ENCODE data around the gene ZFP42.
"Not testable (repeated sequence)": the region's sequence is repeated elsewhere in the genome, so short reads cannot be mapped to it uniquely, and the experiment has no call there.

ZFP42 gene

DNA sequence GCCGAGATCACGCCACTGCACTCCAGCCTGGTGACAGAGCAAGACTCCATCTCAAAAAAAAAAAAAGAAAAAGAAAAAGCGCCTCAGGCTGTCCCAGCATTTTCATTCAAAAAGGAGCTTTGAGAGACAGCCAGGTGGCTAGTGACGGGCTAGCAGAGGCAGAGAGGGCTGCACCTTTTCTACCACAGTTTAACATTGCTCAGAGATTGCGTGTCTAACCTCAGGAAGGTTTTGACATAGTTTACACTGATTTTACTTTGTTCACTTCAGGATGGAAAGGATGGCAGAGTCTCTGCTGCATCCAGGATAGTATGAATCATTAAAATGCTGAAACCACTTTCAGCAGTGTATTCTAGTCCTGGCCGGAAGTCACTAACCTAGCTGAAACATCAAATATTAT, 28.1 kb downstream of the ZFP42 start:
- no peak for DNase-seq

DNA sequence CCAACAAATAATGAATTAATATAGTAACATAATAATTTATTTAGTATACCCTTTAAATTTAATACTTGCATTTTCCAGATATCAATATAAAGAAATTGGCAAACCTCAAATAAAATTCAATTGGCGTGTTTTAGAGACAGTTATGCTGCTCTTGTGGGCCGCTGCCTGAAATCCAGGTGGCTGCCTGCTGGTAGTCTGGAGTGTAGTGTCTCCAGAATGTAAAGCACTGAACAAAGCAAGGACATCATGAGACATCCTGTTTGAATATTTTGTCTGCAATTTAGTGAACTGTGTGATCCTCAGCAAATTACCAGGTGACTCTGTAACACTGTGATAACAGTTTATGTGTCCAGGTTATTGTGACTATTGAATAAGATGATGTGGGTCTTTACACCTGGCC, 29.9 kb downstream of the ZFP42 start:
- DNase-seq, result no peak

DNA sequence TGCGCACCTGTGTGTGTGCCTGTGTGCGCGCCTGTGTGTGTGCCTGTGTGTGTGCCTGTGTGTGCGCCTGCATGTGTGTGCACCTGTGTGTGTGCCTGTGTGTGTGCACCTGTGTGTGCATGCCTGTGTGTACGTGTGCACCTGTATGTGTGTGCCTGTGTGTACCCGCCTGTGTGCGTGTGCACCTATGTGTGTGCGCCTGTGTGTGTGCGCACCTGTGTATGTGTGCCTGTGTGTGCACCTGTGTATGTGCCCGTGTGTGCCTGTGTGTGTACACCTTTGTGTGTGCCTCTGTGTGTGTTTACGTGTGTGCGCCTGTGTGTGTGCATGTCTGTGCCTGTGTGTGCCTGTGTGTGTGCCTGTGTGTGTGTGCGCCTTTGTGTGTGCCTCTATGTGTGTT, 33.5 kb downstream of the ZFP42 start:
- DNase-seq, result no peak

DNA sequence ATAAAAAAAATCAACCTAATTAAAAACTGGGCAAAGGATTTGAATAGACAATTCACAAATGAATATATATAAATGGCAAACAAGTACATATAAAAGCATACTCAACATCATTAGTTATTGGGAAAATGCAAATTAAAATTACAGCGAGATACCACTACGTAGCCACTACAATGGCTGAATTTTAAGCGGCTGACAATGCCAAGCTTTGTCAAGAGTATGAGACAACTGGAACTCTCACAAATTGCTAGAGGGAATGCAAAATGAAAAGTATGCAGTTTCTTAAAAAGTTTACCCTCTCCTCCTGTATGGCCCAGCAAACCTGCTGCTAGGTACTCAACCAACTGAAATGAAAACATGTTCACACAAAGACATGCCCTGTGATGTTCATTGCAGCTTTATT, 34.8 kb downstream of the ZFP42 start:
- no peak for DNase-seq

DNA sequence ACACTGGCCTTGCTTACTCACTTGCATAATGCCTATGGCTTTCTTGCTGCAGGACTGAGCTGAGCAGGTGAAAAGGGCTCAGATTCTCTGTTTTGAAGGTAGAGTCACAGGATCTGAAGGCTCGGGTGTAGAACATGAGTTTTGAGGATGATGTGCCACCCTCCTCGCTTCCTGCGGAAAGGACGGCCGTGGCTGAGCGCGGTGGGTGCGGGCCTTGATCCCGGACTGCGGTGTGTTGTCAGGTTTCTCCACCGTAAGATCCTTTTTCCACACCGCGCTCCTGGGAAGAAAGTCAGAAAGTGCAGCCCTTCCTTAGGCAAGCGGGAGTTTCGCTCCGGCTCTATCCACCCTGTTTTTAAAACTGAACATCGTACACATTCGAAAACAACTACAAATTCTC, 36.2 kb downstream of the ZFP42 start:
- no peak for DNase-seq

DNA sequence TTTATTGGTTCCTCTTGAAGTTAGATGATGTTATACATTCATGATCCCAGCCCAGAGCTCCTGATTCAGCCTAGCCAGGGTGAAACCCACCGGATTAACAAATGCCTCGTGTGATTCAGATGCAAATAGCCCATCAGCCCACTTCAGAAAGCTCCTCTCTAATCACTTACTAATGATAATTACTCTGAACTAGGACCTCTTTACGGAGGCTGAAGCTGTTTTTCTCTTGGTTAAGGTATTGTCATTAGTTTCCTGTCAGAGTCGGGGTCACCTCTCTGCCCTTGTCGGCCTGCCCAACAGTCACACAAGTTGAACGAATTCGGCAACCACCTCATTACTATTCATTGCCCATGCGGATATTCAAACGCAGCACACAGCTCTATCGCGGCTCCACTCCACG, 36.6 kb downstream of the ZFP42 start:
- DNase-seq, result no peak

DNA sequence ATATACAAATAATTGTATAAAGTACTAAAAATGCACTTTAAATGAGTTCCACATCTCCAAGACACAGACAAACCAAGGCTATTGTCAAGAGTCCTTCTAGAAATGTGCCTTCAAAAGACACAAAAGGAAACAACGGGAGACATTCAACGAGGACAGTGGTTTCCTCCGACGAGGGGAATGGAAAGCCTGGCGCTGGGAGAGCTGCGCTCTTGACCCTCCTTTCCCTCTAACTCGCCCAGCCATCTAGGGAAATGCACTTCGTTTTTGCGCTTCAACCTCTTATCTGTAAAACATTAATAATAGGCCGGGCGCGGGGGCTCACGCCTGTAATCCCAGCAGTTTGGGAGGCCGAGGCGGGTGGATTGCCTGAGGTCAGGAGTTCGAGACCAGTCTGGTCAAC, 37.0 kb downstream of the ZFP42 start:
- DNase-seq, result no peak

DNA sequence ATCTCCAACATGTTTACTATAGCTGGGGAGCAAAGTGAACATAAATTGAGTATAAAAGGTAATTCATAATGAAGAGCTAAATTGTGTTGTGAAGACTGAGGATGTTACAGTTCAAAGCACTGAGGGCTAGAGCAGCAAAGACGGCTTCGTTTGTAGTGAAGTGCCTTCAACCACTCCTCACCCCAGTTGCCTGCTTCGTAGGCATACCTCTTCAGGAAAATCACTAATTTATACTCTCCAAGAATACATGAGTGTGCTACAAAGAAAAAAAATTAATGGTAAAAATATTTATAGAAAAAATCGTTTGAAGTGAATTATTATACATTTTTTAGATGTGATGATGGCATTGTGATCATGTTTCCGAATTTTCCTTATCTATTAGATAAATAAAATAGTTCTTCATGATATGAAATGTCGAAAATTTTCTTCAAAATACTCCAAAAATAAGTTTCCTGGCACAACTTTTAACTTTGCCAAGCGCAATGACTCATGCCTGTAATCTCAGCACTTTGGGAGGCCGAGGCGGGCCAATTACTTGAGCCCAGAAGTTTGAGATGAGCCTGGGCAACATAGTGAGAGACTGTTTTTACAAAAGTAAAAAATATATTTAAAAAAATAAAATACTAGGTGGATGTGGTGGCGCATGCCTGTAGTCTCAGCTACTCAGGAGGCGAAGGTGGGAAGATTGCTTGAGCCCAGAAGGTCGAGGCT, 41.6 kb downstream of the ZFP42 start:
- no peak for DNase-seq

DNA sequence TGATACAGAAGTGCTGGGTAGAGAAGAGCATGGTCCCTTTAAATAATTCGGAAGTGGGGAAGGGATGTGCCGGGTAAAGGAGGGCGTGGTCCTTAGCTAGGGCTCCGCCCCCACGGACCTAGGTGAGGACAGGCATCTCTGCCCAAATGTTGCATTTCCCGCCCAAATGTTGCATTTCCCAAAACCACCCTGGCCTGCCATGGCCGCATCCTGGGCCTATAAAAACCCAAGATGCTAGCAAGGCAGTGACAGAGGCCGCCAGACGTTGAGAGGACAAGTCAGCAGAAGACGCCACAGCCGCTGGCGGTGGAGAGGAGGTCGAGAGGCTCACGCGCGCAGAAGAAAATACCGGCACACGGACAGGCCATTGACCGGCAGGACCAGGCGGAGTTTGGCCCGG, 46.1 kb downstream of the ZFP42 start:
- DNase-seq, result no peak

DNA sequence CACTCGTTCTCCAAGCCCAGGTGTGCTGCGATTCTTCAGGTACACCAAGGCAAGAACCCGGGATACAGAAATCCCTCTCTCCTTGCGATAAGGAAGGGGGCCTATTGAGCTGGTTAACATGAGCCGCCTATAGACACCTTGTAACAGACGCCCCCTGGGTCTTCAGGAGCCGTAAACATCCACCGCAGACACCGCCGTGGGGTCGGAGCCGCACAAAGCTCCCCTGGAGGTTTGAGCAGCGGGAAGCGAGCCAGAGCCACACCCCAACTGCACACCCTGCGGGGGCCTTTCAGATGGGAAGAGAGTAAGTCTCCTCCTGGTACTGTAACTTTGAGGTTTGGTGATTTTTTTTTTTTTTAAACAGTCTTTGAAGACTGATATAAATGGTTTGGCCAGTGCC, 46.6 kb downstream of the ZFP42 start:
- no peak for DNase-seq

DNA sequence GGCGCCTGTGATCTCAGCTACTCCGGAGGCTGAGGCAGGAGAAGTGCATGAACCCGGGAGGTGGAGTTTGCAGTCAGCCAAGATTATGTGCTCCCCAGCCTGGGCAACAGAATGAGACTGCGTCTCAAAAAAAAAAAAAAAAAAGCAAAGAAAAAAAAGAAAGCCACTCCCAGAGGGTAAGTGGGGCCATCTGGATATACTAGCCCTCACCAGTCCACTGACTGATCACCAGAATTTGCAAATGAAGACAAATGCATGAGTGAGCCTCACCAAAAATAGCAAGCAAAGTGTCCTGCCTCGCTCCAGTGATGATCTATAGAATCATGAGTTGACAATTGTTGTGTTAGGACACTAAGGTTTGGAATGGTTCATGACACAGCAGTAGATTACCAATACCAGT, 47.6 kb downstream of the ZFP42 start:
- DNase-seq, result no peak

DNA sequence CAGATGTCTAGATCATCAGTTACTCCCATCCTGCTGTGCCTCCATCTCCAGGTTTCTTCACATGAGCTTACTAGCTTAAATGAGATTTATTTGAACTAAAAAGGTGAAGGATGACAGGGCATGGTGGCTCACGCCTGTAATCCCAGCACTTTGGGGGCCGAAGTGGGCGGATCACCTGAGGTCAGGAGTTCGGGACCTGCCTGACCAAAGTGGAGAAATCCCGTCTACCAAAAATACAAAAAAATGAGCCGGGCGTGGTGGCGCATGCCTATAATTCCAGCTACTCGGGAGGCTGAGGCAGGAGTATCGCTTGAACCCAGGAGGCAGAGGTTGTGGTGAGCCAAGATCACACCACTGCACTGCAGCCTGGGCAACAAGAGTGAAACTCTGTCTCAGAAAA, 49.9 kb downstream of the ZFP42 start:
- not testable (repeated sequence) for DNase-seq

DNA sequence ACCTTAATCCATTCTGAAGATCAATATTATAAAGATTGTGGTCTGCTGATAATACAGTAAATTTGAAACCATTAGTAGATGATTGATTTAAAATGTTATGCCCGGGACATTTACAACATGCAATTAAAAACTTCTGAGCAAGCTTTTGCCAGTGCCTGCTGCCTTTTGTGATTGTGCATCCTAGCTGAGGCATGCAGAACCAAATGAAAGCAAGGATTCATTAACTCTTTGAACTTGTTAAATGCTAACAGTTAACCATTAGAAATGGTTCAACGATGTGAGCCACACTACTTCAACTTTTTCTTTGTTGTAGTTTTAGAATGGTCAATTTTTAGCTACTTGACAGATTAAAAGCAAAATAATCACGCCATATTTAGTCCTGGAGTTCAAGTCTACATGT, 51.1 kb downstream of the ZFP42 start:
- DNase-seq, result no peak

DNA sequence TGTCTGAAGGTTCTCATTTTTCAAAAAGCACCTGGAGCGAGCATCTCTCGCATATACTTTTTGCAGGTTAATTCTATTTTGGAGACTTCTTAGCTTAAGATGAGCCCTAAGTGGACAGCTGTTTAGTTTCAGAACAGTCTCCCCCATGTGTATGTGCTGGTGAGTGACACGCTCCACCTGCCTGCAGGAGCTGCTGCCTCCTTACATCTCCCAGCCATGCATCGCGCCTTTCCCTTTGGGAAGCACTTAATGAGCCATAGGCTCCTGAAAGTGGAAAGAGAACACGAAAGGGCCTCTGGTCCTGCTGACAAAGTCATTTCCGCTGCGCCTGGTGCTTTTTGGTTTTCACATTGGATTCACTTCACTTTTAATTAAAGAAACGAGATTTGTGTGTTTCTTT, 57.7 kb downstream of the ZFP42 start:
- DNase-seq, result no peak

All from NCI-H524 treated with DMSO at 0.1 percent for 48 hours (cell line).